Hepatocyte (in vitro differentiated cells): ENCODE results near the gene PDE4D.

Experiments
- CTCF ChIP-seq: fragments of 200-600 bp; sonication (generic); IDR thresholded peaks from 2 replicates; pipeline ENCODE4 v1.5.1; 2016; ENCODE audit warnings: antibody characterized with exemption, mild to moderate bottlenecking; ENCODE audit not compliant: poor library complexity
- EZH2phosphoT487 ChIP-seq: fragments of 200-600 bp; sonication (generic); IDR thresholded peaks from one replicate; pipeline ENCODE4 v1.6.1; 2018; ENCODE audit warnings: antibody characterized with exemption, mild to moderate bottlenecking, low read depth, moderate library complexity; ENCODE audit not compliant: unreplicated experiment, severe bottlenecking

GRCh38 chr5:59221769-59222168 is 671.8 kb downstream of the PDE4D start:
- TF ChIP-seq EZH2phosphoT487 (no peak), CTCF (no peak)
